Common myeloid progenitor, CD34-positive (primary cell): Measurements from ENCODE around the gene LRRC38.

ENCODE experiments used
- CTCF ChIA-PET: fragments of 350-600 bp; sonication (Branson Sonifier 250); formaldehyde crosslinking; loops from one replicate; lab custom pipeline; 2021; ENCODE audit warnings: antibody characterized with exemption; lab: Charles Lee
- POLR2A ChIA-PET: fragments of 350-600 bp; sonication (Branson Sonifier 250); formaldehyde crosslinking; loops from one replicate; lab custom pipeline; 2021; ENCODE audit warnings: antibody characterized with exemption; lab: Charles Lee
- DNase-seq, 3 donors: peaks; one replicate each; pipeline versions ENCODE4 v3.0.0 to v3.0.0-alpha.2; 2013
- H3K27ac ChIP-seq, 2 experiments: 1 replicate in 1 of 2; 2 replicates in 1 of 2; pipeline ENCODE4 v1.7.0; 2013; ENCODE audit warnings: inconsistent platforms in 2 of 2, low read length in 2 of 2, mild to moderate bottlenecking in 2 of 2, low read depth in 1 of 2, moderate library complexity in 1 of 2; ENCODE audit not compliant: severe bottlenecking in 2 of 2, insufficient read depth in 1 of 2, poor library complexity in 1 of 2
- H3K27me3 ChIP-seq, 5 experiments: replicated peaks in 2 of 5; 1 replicate in 3 of 5; 2 replicates in 2 of 5; pipeline versions ENCODE4 v1.6.1 to v1.7.0; 2013; ENCODE audit warnings: low read length in 4 of 5, mild to moderate bottlenecking in 2 of 5, moderate library complexity in 2 of 5, inconsistent platforms in 1 of 5; ENCODE audit not compliant: insufficient read depth in 5 of 5, control insufficient read depth in 4 of 5
- H3K36me3 ChIP-seq, 4 experiments: 1 replicate in 2 of 4; 2 replicates in 2 of 4; pipeline versions ENCODE4 v1.6.1 to v1.7.0; 2013; ENCODE audit warnings: low read length in 3 of 4, control low read depth in 1 of 4, mild to moderate bottlenecking in 1 of 4; ENCODE audit not compliant: control insufficient read depth in 4 of 4, insufficient read depth in 4 of 4
- H3K4me1 ChIP-seq, 4 experiments: 1 replicate in 3 of 4; 2 replicates in 1 of 4; pipeline versions ENCODE4 v1.6.1 to v1.7.1; 2013; ENCODE audit warnings: low read length in 3 of 4, mild to moderate bottlenecking in 3 of 4, control low read depth in 1 of 4, inconsistent platforms in 1 of 4, moderate library complexity in 1 of 4; ENCODE audit not compliant: control insufficient read depth in 4 of 4, insufficient read depth in 4 of 4; ENCODE audit errors: control extremely low read depth in 1 of 4
- H3K4me3 ChIP-seq, 7 experiments: 1 replicate in 4 of 7; 2 replicates in 3 of 7; pipeline versions ENCODE4 v1.5.1 to v1.7.0; 2013; ENCODE audit warnings: mild to moderate bottlenecking in 7 of 7, low read length in 6 of 7, moderate library complexity in 6 of 7, inconsistent platforms in 2 of 7, low read depth in 2 of 7, control low read depth in 1 of 7; ENCODE audit not compliant: insufficient read depth in 4 of 7, control insufficient read depth in 1 of 7; ENCODE audit errors: extremely low read depth in 1 of 7
- H3K9me3 ChIP-seq, 5 experiments: 1 replicate in 4 of 5; 2 replicates in 1 of 5; pipeline versions ENCODE4 v1.6.1 to v1.7.1; 2013; ENCODE audit warnings: low read length in 4 of 5, mild to moderate bottlenecking in 2 of 5, inconsistent platforms in 1 of 5, low read depth in 1 of 5, moderate library complexity in 1 of 5; ENCODE audit not compliant: control insufficient read depth in 4 of 5, insufficient read depth in 2 of 5; ENCODE audit errors: control extremely low read depth in 1 of 5
- WGBS: methylation state at CpG from one replicate; pipeline ENCODE4 v1.1.5; 2013; ENCODE audit not compliant: insufficient coverage; 5-methylcytosine and 5-hydroxymethylcytosine counted together

The LRRC38 gene

DNA sequence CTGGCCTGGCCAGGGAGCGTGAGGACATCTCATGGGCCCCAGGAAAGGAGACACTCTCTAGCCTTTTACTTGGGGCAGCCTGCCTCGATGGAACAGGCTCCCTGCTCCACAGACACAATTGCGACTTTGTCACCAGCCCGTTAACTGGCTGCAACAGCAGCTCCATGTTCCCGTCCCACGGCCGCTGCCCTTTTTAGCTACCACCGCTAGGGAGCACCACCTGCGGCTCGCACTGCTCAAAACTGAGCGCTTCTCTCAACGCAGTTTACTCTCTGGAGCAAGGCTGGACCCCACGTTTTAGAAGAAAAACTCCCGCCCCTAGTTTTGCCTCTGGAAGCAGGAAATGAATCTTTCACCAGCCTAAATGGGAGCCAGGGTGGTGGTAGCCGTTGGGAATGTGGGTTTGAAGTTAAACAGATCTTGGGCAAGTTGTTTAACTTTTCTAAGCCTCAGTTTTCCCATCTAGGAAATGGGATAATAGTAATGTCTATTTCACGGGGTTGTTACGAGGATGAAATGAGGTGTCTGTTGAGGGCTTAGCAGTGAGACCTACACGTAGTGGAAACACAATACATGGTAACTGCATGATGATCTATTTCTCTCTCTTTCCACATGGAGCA is 3.5 kb upstream of the LRRC38 start:
- Histone ChIP-seq H3K36me3 (no peaks in the 10 kb centered on the region), H3K9me3 (peaks cover 0 to 6% (median 3%) of the 10 kb centered on the region in 5 experiments), H3K27ac (no peak overlapping the region), H3K4me1 (peaks cover 0 to 15% (median 6%) of the 10 kb centered on the region in 4 experiments), H3K27me3 (peaks cover 14 to 84% (median 30%) of the 10 kb centered on the region in 5 experiments), H3K4me3 (no peak overlapping the region)
- ChIA-PET POLR2A (no interaction called here), CTCF (interaction anchor here (0.6 to 2.2 kb wide), 3 partner anchors 17 to 151 kb away, joined by 3 to 6 read pairs (median 3); no protein-coding TSS in a partner anchor)
- WGBS: 27% methylated on average over 14 of the region's 18 CpGs
- DNase-seq: peak; percentile 41 to 71 (median 70)

DNA sequence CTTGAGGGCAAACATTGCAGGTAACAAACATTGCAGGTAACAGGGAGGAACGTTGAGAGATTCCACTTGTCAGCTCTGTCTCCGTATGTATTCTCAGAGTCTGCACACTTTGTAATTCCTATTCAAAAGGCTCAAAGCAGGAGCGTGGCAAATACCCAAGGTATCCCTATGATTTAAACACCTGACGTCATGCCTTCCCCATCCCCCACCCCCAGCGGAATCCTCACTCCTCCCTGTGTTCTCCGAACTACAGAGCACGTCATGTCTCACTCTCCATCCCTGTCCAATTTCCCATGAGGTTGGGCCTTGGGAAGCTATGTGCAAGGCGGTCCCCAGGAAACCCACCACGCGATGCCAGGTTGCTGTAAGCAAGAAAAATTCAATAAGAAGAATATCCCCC is 2.8 kb upstream of the LRRC38 start:
- WGBS: 79% methylated on average over 4 of the region's 10 CpGs
- Histone ChIP-seq H3K4me1 (peaks cover 0 to 16% (median 6%) of the 10 kb centered on the region in 4 experiments), H3K36me3 (no peaks in the 10 kb centered on the region), H3K4me3 (no peak overlapping the region), H3K27me3 (peaks cover 14 to 88% (median 35%) of the 10 kb centered on the region in 5 experiments), H3K27ac (no peak overlapping the region), H3K9me3 (peaks cover 0 to 6% (median 3%) of the 10 kb centered on the region in 5 experiments)
- ChIA-PET POLR2A (interaction anchor here (0.6 kb wide), 1 partner anchor 67 kb away, joined by 3 read pairs; no protein-coding TSS in a partner anchor), CTCF (interaction anchor here (1.3 to 2.2 kb wide), 2 partner anchors 17 to 21 kb away, joined by 3 to 6 read pairs; no protein-coding TSS in a partner anchor)
- DNase-seq: no peak

DNA sequence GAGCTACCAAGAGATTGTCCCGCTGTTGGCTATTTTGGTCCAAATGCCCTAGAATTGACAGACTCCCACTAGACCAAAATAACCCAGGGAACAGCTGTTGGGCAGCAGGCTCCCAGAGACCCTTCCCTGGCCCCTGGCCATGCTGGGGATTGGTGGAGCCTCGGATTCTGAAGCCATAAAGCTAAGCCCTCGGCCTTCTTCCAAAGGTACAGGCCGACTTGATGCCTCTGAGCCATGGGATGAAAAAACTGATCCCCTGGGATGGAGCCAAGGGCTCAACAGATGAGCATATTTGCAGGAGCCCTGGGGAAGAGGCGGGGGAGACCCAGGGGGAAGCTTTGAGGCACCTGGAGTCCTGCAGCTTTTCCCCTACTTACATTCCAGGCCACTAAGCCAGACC is 1.0 kb upstream of the LRRC38 start:
- Histone ChIP-seq H3K4me1 (peaks cover 0 to 16% (median 6%) of the 10 kb centered on the region in 4 experiments), H3K4me3 (no peak overlapping the region), H3K27ac (no peak overlapping the region), H3K9me3 (peaks cover 0 to 6% (median 3%) of the 10 kb centered on the region in 5 experiments), H3K27me3 (peaks cover 20 to 95% (median 32%) of the 10 kb centered on the region in 5 experiments), H3K36me3 (no peaks in the 10 kb centered on the region)
- DNase-seq: no peak
- ChIA-PET CTCF (interaction anchor here (1.3 kb wide), 1 partner anchor 11 kb away, joined by 4 read pairs; no protein-coding TSS in a partner anchor), POLR2A (no interaction called here)
- 70% methylated on average over 5 of the region's 5 CpGs for WGBS

DNA sequence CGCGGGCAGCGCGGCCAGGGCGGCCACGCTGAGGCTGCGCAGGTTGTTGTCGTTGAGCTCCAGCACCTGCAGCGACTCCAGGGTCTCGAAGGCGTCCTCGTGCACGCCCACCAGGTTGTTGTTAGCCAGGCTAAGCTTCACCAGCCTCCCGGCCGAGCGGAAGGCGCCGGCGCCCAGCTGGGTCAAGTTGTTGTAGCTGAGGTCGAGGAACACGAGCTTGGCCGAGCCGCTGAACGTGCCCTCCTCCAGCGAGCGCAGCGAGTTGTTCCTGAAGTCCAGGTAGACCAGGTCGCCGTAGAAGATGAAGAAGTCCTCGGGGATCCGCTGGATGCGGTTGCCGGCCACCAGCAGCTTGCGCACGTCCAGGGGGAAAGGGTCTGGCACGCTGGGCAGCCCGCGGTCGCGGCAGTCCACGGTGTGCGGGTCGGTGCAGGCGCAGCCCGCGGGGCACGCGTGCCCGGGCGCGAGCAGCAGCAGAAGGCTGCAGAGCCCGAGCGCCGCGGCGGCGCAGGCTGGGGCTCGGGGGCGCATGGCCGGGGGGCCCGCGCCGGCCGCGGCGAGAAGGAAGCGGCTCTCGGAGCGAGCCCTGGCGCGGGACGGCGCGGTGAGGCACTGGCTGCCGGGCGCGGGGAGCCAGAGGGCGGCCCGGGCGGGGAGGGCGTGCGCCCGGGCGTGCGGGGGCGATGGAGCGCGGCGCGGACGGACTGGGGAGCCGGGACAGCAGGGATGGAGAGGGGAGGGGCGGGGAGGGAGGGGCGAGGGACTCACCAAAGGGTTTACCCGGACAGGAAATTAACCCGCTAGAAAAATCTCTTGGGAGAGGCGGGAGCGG is 524 bp downstream of the LRRC38 start:
- H3K4me1 ChIP-seq: peaks cover 0 to 16% (median 6%) of the 10 kb centered on the region in 4 experiments
- ChIA-PET POLR2A (no interaction called here), CTCF (interaction anchor here (1.4 kb wide), 1 partner anchor 31 kb away, joined by 5 read pairs; no protein-coding TSS in a partner anchor)
- 3% methylated on average over 92 of the region's 98 CpGs for WGBS
- H3K4me3 ChIP-seq: peak overlapping the region in 4 of 7 experiments; percentile 6 to 54 (median 29)
- H3K27ac ChIP-seq: no peak overlapping the region
- no peaks in the 10 kb centered on the region for H3K9me3 ChIP-seq
- H3K36me3 ChIP-seq: no peaks in the 10 kb centered on the region
- peaks cover 16 to 87% (median 32%) of the 10 kb centered on the region in 5 experiments for H3K27me3 ChIP-seq
- peak in 2 of 3 donors; percentile 21 to 22 for DNase-seq

DNA sequence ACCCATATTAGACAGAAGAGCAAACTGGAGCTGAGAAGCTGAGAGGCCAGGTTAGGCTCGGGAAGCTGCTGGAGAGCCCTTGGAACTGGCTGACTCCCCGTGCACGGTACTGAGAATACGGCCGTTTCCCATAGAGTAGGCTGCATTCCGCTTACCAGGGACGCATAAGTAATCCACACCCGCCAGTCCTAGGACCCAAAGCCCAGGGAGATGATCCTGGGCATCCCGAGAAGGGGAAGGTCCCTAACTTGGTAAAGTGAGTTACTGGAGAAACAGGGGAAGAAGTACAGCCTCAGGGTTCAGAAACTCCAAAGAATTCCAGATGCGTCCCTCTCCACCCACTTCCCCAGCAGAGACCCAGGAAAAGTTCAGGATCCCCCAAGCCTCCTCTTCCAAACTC is 1.3 kb downstream of the LRRC38 start:
- no peak for DNase-seq
- CTCF ChIA-PET: interaction anchor here (1.4 kb wide), 1 partner anchor 32 kb away, joined by 5 read pairs; no protein-coding TSS in a partner anchor
- H3K27me3 ChIP-seq: peaks cover 14 to 80% (median 29%) of the 10 kb centered on the region in 5 experiments
- peaks cover 0 to 16% (median 6%) of the 10 kb centered on the region in 4 experiments for H3K4me1 ChIP-seq
- no peaks in the 10 kb centered on the region for H3K9me3 ChIP-seq
- no peak overlapping the region for H3K27ac ChIP-seq
- WGBS: 9% methylated on average over 9 of the region's 10 CpGs
- no peaks in the 10 kb centered on the region for H3K36me3 ChIP-seq
- H3K4me3 ChIP-seq: no peak overlapping the region
- POLR2A ChIA-PET: no interaction called here

DNA sequence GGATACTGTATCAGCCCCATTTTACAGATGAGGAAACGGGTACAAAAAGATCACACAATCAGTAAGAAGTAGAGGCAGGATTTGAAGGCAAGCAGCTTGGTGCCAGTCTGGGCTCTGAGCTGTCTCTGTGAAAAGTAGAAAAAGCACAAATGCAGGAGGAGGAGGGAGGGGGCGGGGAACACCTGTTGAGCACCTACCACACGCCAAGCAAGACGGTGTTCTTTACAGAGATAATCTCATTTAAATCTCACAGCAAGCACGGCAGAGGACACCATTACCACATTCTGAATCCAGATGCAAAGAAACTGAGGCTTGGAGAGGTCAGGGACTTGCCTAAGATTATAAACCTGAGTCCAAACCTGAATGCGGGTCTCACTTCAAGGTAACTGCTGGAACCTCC is 3.3 kb downstream of the LRRC38 start:
- no peak for DNase-seq
- Histone ChIP-seq H3K27me3 (peaks cover 7 to 69% (median 25%) of the 10 kb centered on the region in 5 experiments), H3K27ac (no peak overlapping the region), H3K9me3 (no peaks in the 10 kb centered on the region), H3K4me3 (no peak overlapping the region), H3K4me1 (peaks cover 0 to 16% (median 7%) of the 10 kb centered on the region in 4 experiments), H3K36me3 (no peaks in the 10 kb centered on the region)
- POLR2A ChIA-PET: no interaction called here
- WGBS: 71% methylated on average over 4 of the region's 6 CpGs
- CTCF ChIA-PET: no interaction called here
